Neural cell (in vitro differentiated cells): ENCODE data around the gene SLC2A13. TPM values are rescaled to one million over a fixed set of nuclear protein-coding genes. Genes with fewer than 3 reads are reported as not detected.

ENCODE experiments used
- H2AFZ ChIP-seq: fragments of 200-600, 300-800 bp; sonication (generic), shearing (Covaris generic); 2 replicates; pipeline ENCODE4 v1.6.0; 2014; ENCODE audit warnings: low read depth, mild to moderate bottlenecking, antibody characterized with exemption, low read length, moderate library complexity
- H3F3A ChIP-seq: fragments of 200-600 bp; shearing (Covaris generic); 2 replicates; pipeline ENCODE4 v1.6.1; 2016; ENCODE audit warnings: mild to moderate bottlenecking, moderate library complexity, mixed read lengths, antibody characterized with exemption, low read length; ENCODE audit not compliant: insufficient read depth, poor library complexity, severe bottlenecking
- H3K27ac ChIP-seq: fragments of 200-600, 300-800 bp; sonication (generic), shearing (Covaris generic); 2 replicates; pipeline ENCODE4 v1.5.1; 2014; ENCODE audit warnings: mild to moderate bottlenecking, low read length, moderate library complexity
- H3K27me3 ChIP-seq: fragments of 300-800, 200-600 bp; sonication (generic), shearing (Covaris generic); 2 replicates; pipeline ENCODE4 v1.6.0; 2014; ENCODE audit warnings: mild to moderate bottlenecking, low read depth, low read length, moderate library complexity; ENCODE audit not compliant: insufficient read depth
- H3K36me3 ChIP-seq: fragments of 300-800, 200-600 bp; sonication (generic), shearing (Covaris generic); 2 replicates; pipeline ENCODE4 v1.5.1; 2014; ENCODE audit warnings: mild to moderate bottlenecking, antibody characterized with exemption, low read length, moderate library complexity; ENCODE audit not compliant: insufficient read depth
- H3K4me2 ChIP-seq: fragments of 300-800, 200-600 bp; sonication (generic), shearing (Covaris generic); 2 replicates; pipeline ENCODE4 v1.6.0; 2014; ENCODE audit warnings: mild to moderate bottlenecking, low read length
- H3K4me3 ChIP-seq: fragments of 300-800, 200-600 bp; sonication (generic), shearing (Covaris generic); 2 replicates; pipeline ENCODE4 v1.5.1; 2014; ENCODE audit warnings: mild to moderate bottlenecking, low read length, moderate library complexity
- H3K79me2 ChIP-seq: fragments of 200-600 bp; shearing (Covaris generic); replicated peaks from 2 replicates; pipeline ENCODE4 v1.6.0; 2014; ENCODE audit warnings: mild to moderate bottlenecking, low read length, moderate library complexity; ENCODE audit not compliant: insufficient read depth
- H3K9ac ChIP-seq: fragments of 300-800, 200-600 bp; sonication (generic), shearing (Covaris generic); 2 replicates; pipeline ENCODE4 v1.6.1; 2016; ENCODE audit warnings: mild to moderate bottlenecking, low read length, mixed read lengths
- H3K9me2 ChIP-seq: fragments of 200-600 bp; shearing (Covaris generic); 2 replicates; pipeline ENCODE4 v1.6.1; 2016; ENCODE audit warnings: mild to moderate bottlenecking, low read length, mixed read lengths; ENCODE audit not compliant: insufficient read depth
- H3K9me3 ChIP-seq: fragments of 200-600, 300-800 bp; sonication (generic), shearing (Covaris generic); 2 replicates; pipeline ENCODE4 v1.6.1; 2016; ENCODE audit warnings: mild to moderate bottlenecking, mixed run types, low read length, moderate library complexity, mixed read lengths
- H4K20me1 ChIP-seq: fragments of 200-600 bp; shearing (Covaris generic); 2 replicates; pipeline ENCODE4 v1.6.1; 2016; ENCODE audit warnings: mild to moderate bottlenecking, mixed run types; ENCODE audit not compliant: insufficient read depth
- EP300 ChIP-seq: fragments of 450-650 bp; conservative IDR thresholded peaks from 2 replicates; pipeline ENCODE4 v1.6.1; 2014; ENCODE audit warnings: antibody characterized with exemption, mild to moderate bottlenecking, moderate library complexity; ENCODE audit not compliant: poor library complexity, severe bottlenecking
- EZH2 ChIP-seq: fragments of 200-600, 300-800 bp; shearing (Covaris generic), sonication (generic); IDR thresholded peaks from 2 replicates; pipeline ENCODE4 v1.6.1; 2014; ENCODE audit warnings: antibody characterized with exemption, low read length, borderline replicate concordance, mild to moderate bottlenecking; ENCODE audit not compliant: insufficient read depth, poor library complexity, severe bottlenecking
- MXI1 ChIP-seq: fragments of 450-650 bp; conservative IDR thresholded peaks from 2 replicates; pipeline ENCODE4 v1.6.1; 2014; ENCODE audit warnings: antibody characterized with exemption, mild to moderate bottlenecking; ENCODE audit not compliant: poor library complexity, severe bottlenecking
- POLR2AphosphoS5 ChIP-seq: IDR thresholded peaks from 2 replicates; pipeline ENCODE4 v1.6.1; 2012
- RAD21 ChIP-seq: fragments of 450-650 bp; conservative IDR thresholded peaks from 2 replicates; pipeline ENCODE4 v1.6.1; 2014; ENCODE audit warnings: antibody characterized with exemption, mild to moderate bottlenecking, moderate library complexity
- SMC3 ChIP-seq: fragments of 450-650 bp; conservative IDR thresholded peaks from 2 replicates; pipeline ENCODE4 v1.6.1; 2014; ENCODE audit warnings: antibody characterized with exemption, mild to moderate bottlenecking, moderate library complexity; ENCODE audit not compliant: poor library complexity
- TAF1 ChIP-seq: IDR thresholded peaks from 2 replicates; pipeline ENCODE4 v1.6.1; 2012; ENCODE audit warnings: low read depth
- polyA plus RNA-seq: library from polyadenylated mRNA; depleted of rRNA; stranded (reverse); fragments of >200 nt; gene quantifications from 2 replicates; pipeline ENCODE4 v1.2.3, GENCODE V29; 2014
- TF ChIP-seq, protein P1 (sequence below): fragments of 450-650 bp; IDR thresholded peaks from 2 replicates; pipeline ENCODE4 v1.5.1; 2014; ENCODE audit warnings: antibody characterized with exemption, mild to moderate bottlenecking, moderate library complexity; ENCODE audit not compliant: poor library complexity, severe bottlenecking
- TF ChIP-seq, protein P2 (sequence below): IDR thresholded peaks from 2 replicates; pipeline ENCODE4 v1.6.1; 2012; ENCODE audit warnings: borderline replicate concordance

The SLC2A13 gene
- polyA plus RNA-seq, 1 donor from 2014 or later: 10.7 TPM

DNA sequence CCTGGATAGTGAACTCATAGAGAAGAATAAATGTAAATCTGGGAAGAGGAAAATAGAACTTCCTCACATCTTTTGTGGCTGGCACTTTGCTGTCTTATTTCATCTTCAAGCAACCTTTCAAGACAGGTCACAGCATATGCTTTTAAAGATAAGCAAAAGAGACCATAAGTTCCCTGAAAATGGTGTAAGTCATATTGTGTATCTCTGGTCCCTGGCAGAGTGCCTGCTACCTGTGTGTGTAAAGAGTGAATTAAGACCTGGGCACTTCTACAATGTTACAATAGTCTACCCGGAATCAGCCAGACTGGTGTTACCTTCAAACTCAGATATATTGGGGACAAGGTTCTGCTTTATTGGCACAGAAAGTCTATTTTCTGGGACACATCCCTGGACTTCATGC, 168.8 kb downstream of the SLC2A13 start:
- TF ChIP-seq, protein P1, sequence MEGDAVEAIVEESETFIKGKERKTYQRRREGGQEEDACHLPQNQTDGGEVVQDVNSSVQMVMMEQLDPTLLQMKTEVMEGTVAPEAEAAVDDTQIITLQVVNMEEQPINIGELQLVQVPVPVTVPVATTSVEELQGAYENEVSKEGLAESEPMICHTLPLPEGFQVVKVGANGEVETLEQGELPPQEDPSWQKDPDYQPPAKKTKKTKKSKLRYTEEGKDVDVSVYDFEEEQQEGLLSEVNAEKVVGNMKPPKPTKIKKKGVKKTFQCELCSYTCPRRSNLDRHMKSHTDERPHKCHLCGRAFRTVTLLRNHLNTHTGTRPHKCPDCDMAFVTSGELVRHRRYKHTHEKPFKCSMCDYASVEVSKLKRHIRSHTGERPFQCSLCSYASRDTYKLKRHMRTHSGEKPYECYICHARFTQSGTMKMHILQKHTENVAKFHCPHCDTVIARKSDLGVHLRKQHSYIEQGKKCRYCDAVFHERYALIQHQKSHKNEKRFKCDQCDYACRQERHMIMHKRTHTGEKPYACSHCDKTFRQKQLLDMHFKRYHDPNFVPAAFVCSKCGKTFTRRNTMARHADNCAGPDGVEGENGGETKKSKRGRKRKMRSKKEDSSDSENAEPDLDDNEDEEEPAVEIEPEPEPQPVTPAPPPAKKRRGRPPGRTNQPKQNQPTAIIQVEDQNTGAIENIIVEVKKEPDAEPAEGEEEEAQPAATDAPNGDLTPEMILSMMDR: no peak
- TF ChIP-seq RAD21 (no peak), EZH2 (no peak), TAF1 (no peak)
- TF ChIP-seq, protein P2, sequence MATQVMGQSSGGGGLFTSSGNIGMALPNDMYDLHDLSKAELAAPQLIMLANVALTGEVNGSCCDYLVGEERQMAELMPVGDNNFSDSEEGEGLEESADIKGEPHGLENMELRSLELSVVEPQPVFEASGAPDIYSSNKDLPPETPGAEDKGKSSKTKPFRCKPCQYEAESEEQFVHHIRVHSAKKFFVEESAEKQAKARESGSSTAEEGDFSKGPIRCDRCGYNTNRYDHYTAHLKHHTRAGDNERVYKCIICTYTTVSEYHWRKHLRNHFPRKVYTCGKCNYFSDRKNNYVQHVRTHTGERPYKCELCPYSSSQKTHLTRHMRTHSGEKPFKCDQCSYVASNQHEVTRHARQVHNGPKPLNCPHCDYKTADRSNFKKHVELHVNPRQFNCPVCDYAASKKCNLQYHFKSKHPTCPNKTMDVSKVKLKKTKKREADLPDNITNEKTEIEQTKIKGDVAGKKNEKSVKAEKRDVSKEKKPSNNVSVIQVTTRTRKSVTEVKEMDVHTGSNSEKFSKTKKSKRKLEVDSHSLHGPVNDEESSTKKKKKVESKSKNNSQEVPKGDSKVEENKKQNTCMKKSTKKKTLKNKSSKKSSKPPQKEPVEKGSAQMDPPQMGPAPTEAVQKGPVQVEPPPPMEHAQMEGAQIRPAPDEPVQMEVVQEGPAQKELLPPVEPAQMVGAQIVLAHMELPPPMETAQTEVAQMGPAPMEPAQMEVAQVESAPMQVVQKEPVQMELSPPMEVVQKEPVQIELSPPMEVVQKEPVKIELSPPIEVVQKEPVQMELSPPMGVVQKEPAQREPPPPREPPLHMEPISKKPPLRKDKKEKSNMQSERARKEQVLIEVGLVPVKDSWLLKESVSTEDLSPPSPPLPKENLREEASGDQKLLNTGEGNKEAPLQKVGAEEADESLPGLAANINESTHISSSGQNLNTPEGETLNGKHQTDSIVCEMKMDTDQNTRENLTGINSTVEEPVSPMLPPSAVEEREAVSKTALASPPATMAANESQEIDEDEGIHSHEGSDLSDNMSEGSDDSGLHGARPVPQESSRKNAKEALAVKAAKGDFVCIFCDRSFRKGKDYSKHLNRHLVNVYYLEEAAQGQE: no peak
- H3F3A ChIP-seq: no peaks in the 10 kb centered on the region
- H2AFZ ChIP-seq: no peak overlapping the region
- no peaks in the 10 kb centered on the region for H3K36me3 ChIP-seq
- H3K9me2 ChIP-seq: no peaks in the 10 kb centered on the region
- no peak overlapping the region for H3K4me3 ChIP-seq
- H3K9ac ChIP-seq: no peak overlapping the region
- H3K9me3 ChIP-seq: no peaks in the 10 kb centered on the region
- H3K79me2 ChIP-seq: no peaks in the 10 kb centered on the region
- no peaks in the 10 kb centered on the region for H4K20me1 ChIP-seq
- H3K27ac ChIP-seq: no peak overlapping the region
- no peak overlapping the region for H3K4me2 ChIP-seq
- no peaks in the 10 kb centered on the region for H3K27me3 ChIP-seq

DNA sequence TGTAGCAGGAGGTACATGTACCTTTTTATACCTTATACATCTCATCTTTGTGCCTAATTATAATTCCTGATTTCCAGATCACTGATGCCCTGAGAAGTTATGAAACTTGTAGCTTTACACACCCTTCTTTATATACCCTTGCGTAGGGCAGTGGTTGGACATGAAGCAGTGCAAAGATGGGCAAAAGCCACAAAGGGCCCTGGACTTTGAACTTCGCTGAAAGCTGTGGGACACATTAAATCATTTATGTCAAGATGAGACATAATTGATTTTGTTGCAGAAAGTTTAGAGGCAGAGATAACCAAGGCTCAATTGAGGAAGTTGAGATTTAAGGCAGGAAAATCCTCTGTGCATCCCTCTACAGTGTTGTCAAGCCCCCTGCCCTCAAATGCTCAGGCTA, 170.0 kb downstream of the SLC2A13 start:
- H3K36me3 ChIP-seq: no peaks in the 10 kb centered on the region
- TF ChIP-seq POLR2AphosphoS5 (no peak), RAD21 (no peak), SMC3 (no peak), EZH2 (no peak), EP300 (no peak), MXI1 (no peak), TAF1 (no peak)
- TF ChIP-seq, protein P2: no peak
- TF ChIP-seq, protein P1: no peak
- H3K9me2 ChIP-seq: no peaks in the 10 kb centered on the region
- no peaks in the 10 kb centered on the region for H3K9me3 ChIP-seq
- no peak overlapping the region for H3K9ac ChIP-seq
- no peak overlapping the region for H3K4me2 ChIP-seq
- H3K27me3 ChIP-seq: no peaks in the 10 kb centered on the region
- no peaks in the 10 kb centered on the region for H3F3A ChIP-seq
- H3K79me2 ChIP-seq: no peaks in the 10 kb centered on the region
- no peaks in the 10 kb centered on the region for H4K20me1 ChIP-seq
- no peak overlapping the region for H2AFZ ChIP-seq
- no peak overlapping the region for H3K27ac ChIP-seq
- H3K4me3 ChIP-seq: no peak overlapping the region
